Endometrial microvascular endothelial cells (primary cell): Measurements from ENCODE around the gene VTA1. TPM values are rescaled to one million over a fixed set of nuclear protein-coding genes. Genes with fewer than 3 reads are reported as not detected.

Source experiments
- in situ Hi-C: cut with HindIII; loops from 2 replicates; pipeline ENCODE4 v1.10.0; 2017; ENCODE audit warnings: low sequenced_read_pairs, low pct_unique_long_range_greater_than_20kb; ENCODE audit errors: inconsistent ontology term
- total RNA-seq: library from RNA; depleted of rRNA; stranded (reverse); fragments of >200 nt; gene quantifications from one replicate; pipeline ENCODE4 v1.2.3, GENCODE V29; 2015; ENCODE audit errors: inconsistent ontology term

The VTA1 gene
- total RNA-seq, 1 donor from 2014 or later = 59.7 TPM

DNA sequence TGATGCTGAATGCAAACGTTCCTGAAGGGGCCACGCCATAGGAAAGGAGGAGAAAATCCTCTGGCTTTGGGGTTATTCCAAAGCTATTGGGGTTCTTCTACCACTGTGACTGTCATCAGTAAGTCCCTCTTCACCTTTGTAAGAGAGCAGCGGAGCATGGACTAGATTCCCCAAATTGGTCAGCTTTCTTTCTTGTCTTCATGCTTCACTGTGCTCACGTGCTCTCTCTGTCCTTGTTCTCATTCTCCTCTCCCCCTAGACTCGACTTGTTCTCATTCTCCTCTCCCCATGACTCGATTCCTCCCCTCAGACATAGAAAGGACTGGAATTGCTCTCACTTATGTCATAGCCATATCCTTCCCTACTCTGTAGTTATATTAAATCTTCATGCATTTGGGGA lies 99.9 kb downstream of the VTA1 start:
- in situ Hi-C loops = loop anchor here (25.0 kb wide), 1 partner anchor 140 kb away; no protein-coding TSS in a partner anchor

DNA sequence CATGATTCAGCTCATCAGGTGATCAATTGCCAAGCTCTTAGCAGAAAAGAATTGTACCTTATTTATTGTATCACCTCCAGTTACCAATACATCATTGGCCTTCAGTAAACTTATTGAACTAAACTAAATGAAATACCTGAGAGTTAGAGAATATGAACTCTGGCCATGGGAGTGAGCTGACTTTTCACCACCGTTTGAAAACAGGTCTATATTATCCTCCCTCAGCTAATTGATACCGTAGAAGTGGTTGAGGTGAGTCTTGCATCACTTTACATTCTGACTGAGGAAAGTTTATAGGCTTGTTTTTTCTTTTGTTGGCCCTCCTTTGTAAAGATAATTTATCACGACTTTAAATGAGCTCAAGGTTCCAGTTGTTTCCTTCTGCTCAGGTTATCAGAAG lies 102.2 kb downstream of the VTA1 start:
- in situ Hi-C loops = loop anchor here (25.0 kb wide), 1 partner anchor 138 kb away; no protein-coding TSS in a partner anchor

DNA sequence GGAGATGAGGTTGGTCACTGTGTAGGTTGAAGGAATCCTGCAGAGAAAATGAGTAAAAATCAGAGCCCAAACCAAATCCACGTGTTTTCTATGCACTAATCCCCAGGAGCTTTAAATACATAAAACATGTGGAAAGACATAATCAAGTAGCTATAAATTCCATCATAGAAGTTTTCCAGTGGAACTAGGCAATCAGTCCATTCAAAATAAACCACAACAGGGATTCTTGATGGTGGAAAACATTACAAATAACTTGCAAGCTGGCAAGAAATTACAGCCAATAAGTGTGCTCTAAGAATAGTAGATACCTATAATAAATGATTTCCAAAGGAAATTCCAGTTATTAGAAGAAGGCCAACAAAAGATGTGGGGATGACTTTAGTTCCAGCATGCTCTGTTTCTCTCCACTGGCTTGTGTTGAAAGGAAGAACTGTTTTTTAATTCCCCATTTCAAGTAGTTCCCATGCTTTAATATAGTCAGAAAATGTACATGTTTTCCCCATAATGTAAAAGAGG lies 104.9 kb downstream of the VTA1 start:
- in situ Hi-C loops = no loop called here

DNA sequence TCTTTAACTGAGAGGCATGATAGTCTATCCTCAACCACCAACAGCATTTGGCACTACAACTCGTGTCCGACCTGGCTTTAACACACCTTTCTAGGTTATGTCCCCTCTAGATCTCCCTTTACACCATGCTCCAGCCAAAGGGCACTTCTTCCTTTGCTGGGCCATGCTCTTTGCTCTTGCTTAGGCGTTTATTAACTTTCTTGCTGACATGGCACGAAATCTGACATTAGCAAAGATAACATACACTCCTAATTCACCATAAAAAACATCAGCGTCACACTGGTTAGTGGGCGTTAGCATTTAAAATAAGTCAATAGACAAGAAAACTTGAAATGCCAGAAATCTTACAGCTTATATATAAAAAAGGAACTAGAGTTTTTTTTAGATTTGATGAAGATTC lies 107.5 kb downstream of the VTA1 start:
- in situ Hi-C loops = no loop called here

DNA sequence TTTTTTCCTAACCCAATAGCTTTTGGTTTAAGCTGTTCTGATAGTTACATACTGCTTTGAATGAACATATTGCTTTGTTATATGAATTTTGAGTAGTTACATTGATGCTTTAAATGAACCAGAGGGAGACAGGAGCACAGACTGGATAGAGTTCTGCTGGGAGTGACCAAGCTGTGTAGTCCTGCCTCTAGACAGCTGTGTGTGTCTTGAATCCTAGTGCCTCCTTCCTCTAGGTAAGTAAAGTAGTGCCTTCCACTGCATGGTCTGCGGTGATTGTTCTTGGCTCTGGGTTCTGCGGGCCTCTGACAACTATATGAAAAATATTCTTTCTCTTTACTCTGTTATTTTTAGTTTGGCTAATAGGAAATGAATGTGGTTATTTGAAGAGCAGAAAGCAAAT lies 108.7 kb downstream of the VTA1 start:
- in situ Hi-C loops = no loop called here

DNA sequence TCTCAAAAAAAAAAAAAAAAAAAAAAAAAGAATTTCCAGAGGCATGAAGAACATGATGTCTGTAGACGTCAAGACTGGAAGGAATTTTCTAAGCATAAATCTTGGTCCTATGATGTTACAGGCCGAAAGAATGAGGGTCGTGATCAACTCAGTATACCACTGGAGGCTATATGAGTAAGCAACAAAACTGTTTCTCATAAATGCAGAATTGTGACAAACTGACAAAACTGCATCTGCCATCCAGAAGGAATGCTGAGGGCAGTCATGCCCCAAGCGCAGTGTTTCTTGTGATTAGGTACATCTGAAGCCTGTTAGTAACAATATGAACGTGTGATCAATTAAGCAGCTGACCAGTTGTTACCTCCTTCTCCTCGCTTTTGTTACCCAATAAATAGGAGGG lies 111.2 kb downstream of the VTA1 start:
- in situ Hi-C loops = no loop called here

DNA sequence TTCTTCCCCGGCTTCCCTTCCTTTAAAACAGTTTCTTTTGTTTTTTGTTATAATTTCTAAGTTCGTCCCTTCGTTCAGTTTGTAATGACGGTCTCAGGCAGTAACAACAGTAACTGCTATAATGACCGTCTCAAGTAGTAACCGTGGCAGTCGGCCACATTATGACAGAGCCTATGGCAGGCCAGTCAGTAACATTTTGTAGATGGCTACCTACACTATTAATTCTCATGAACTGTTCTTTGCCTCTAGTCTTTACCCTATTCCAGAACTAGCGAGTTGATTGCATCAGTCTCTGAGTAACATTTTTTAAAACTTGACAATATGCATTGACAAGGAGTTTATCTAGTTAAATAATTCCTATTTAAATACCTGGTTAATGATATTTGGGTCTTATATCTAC lies 111.7 kb downstream of the VTA1 start:
- in situ Hi-C loops = no loop called here

DNA sequence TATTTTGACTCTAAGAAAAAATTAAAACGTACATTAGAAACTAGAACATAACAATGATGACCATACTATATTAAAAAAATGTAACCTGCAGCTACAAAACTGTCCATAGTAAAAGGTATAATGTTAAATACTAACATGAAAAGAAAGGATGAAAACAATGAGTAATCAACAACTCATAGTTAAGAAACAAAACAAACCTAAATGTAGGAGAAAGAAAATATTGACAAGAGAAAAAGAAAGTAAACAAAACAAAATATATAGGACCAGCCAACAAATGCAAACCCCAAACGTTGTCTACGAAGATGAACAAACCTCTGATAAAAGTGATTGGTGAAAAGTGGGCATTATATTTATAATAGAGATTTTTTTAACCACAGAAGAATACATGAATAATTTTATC lies 113.7 kb downstream of the VTA1 start:
- in situ Hi-C loops = no loop called here

DNA sequence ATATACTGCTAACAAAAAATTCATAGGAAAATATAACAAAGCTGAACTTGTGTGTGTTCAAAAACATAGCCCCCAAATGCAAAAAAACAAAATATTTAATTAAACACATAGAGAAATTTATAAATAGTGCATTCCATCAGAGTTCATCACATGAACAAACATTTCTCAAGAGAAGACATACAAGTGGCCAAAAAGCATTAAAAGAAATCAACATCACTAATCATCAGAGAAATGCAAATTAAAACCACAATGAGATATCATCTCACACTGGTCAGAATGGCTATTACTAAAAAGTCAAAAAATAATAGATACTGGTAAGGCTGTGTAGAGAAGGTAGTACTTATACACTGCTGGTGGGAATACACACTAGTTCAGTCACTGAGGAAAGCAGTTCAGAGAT lies 115.2 kb downstream of the VTA1 start:
- in situ Hi-C loops = no loop called here

DNA sequence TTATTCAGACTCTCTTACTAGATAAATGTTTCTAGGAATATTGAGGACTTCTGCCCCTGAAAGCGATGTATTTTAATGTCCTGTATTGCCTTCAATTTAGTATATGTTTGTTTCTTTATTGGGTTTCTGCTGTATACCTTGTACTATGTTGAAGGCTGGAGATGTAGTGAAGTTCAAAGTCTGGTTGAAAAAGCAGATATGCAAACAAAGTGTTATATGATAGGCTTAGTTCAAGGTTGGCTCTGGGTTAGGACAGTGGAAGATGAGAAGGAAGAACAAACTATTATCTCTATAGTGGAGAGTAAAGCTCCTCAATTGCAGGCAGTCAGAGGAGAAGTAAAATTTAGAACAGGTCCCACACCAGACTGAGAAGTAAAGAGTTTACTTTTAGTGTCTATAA lies 118.4 kb downstream of the VTA1 start:
- in situ Hi-C loops = no loop called here

DNA sequence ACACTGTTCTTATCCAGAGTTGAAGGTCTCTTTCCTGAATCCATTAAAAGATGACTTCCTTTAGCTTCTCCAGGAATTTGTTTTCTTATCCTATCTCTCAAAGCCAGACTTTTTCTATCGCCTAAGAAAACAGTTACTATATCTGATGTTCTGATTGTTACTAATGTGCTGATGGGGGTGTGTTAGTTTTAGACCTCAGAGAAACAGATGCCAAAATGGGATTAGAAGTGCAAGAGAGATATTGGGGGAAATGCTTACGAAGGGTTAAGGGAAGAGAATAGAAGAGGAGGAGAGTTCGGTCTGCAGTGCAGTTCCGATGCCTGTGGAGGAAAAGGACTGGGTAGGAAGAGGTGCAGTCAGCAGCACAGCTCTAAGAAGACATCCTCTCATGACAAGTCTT lies 119.0 kb downstream of the VTA1 start:
- in situ Hi-C loops = no loop called here

DNA sequence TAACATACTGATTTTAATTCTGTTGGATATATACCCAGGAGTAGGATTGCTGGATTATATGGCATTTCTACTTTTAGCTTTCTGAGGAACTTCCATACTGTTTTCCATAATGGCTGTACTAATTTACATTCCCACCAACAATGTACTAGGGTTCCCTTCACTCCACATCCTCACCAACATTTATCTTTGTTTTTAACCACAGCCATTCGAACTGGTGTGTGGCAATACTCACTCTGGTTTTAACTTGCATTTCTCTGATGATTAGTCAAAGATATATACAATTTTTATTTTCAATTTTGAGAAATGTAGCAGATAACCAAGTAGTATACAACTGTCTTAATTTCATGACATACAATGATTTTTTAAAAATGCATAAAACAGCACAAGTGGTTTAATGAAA lies 124.4 kb downstream of the VTA1 start:
- in situ Hi-C loops = no loop called here

Other genes with a start within 250 kb of the VTA1 start
- not detected for gene GJE1, start 14.3 kb upstream of the VTA1 start, total RNA-seq
- gene NMBR, start 141 bp upstream of the VTA1 start, total RNA-seq = not detected
- gene ADGRG6, start 154.7 kb downstream of the VTA1 start, total RNA-seq = 219 TPM